Loucy (cell line): ENCODE results near the gene ELMO1.

Experiments used
- H2AFZ ChIP-seq: fragments of 200-600 bp; sonication (generic); 2 replicates; pipeline ENCODE4 v1.6.0; 2016; ENCODE audit warnings: antibody characterized with exemption, mild to moderate bottlenecking, low read length, moderate library complexity
- H3F3A ChIP-seq: fragments of 200-600 bp; 2 replicates; pipeline ENCODE4 v1.6.0; 2016; ENCODE audit warnings: antibody characterized with exemption, low read depth, mild to moderate bottlenecking
- H3K27me3 ChIP-seq: fragments of 200-600 bp; sonication (generic); 2 replicates; pipeline ENCODE4 v1.6.1; 2014; ENCODE audit warnings: low read length, mild to moderate bottlenecking; ENCODE audit not compliant: insufficient read depth, poor library complexity, severe bottlenecking
- H3K36me3 ChIP-seq: fragments of 200-600 bp; sonication (generic); 2 replicates; pipeline ENCODE4 v1.6.1; 2016; ENCODE audit warnings: low read length; ENCODE audit not compliant: insufficient read depth
- H3K4me1 ChIP-seq: fragments of 200-600 bp; sonication (generic); 2 replicates; pipeline ENCODE4 v1.5.1; 2014; ENCODE audit warnings: low read length, mild to moderate bottlenecking; ENCODE audit not compliant: insufficient read depth, poor library complexity, severe bottlenecking
- H3K4me2 ChIP-seq: fragments of 200-600 bp; sonication (generic); 2 replicates; pipeline ENCODE4 v1.6.0; 2014; ENCODE audit warnings: antibody characterized with exemption, low read length, low read depth, mild to moderate bottlenecking; ENCODE audit not compliant: poor library complexity, severe bottlenecking
- H3K4me3 ChIP-seq: fragments of 200-600 bp; sonication (generic); 2 replicates; pipeline ENCODE4 v1.5.1; 2014; ENCODE audit warnings: low read length, mild to moderate bottlenecking, mixed read lengths; ENCODE audit not compliant: poor library complexity, severe bottlenecking
- H3K79me2 ChIP-seq: fragments of 200-600 bp; sonication (generic); 2 replicates; pipeline ENCODE4 v1.6.1; 2014; ENCODE audit warnings: low read length; ENCODE audit not compliant: insufficient read depth
- H3K9ac ChIP-seq: fragments of 200-600 bp; sonication (generic); 2 replicates; pipeline ENCODE4 v1.6.0; 2014; ENCODE audit warnings: mild to moderate bottlenecking, low read depth, low read length, moderate library complexity; ENCODE audit not compliant: poor library complexity, severe bottlenecking
- H3K9me2 ChIP-seq: fragments of 200-600 bp; sonication (generic); replicated peaks from 2 replicates; pipeline ENCODE4 v1.6.1; 2016; ENCODE audit warnings: low read depth, low read length, mixed read lengths
- H3K9me3 ChIP-seq: fragments of 200-600 bp; sonication (generic); 2 replicates; pipeline ENCODE4 v1.6.1; 2014; ENCODE audit warnings: mild to moderate bottlenecking, antibody characterized with exemption, low read length, low read depth; ENCODE audit not compliant: insufficient read depth
- H4K20me1 ChIP-seq: fragments of 200-600 bp; sonication (generic); 2 replicates; pipeline ENCODE4 v1.6.0; 2014; ENCODE audit warnings: antibody characterized with exemption, low read length, mild to moderate bottlenecking; ENCODE audit not compliant: insufficient read depth, poor library complexity, severe bottlenecking
- EZH2phosphoT487 ChIP-seq: fragments of 200-600 bp; IDR thresholded peaks from 2 replicates; pipeline ENCODE4 v1.6.1; 2018; ENCODE audit warnings: antibody characterized with exemption, mild to moderate bottlenecking, moderate library complexity, borderline replicate concordance
- TF ChIP-seq, protein P1 (sequence below): fragments of 200-600 bp; sonication (generic); conservative IDR thresholded peaks from 2 replicates; pipeline ENCODE4 v1.5.1; 2014; ENCODE audit warnings: mild to moderate bottlenecking, antibody characterized with exemption, low read length

Gene ELMO1

DNA sequence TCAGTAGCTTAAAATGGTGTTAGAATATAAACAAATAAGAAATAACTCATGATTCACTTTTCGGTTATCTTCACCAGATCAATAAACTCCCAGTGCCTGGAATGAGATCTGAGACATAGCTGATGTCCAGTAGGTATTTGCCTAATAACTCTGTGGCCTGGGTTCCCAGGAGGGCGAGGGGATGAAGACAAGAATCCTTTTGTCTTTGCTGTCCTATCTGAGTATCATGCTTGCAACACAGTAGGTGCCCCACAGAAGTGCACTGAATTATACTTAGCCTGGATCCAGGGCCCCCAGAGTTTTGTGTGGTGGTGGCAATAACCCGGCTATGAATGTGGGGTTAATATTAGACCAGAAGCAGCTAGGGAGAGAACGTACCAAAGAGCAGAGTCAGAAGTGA, 374.3 kb downstream of the ELMO1 start:
- H3K79me2 ChIP-seq, result no peaks in the 10 kb centered on the region
- TF ChIP-seq, protein P1, sequence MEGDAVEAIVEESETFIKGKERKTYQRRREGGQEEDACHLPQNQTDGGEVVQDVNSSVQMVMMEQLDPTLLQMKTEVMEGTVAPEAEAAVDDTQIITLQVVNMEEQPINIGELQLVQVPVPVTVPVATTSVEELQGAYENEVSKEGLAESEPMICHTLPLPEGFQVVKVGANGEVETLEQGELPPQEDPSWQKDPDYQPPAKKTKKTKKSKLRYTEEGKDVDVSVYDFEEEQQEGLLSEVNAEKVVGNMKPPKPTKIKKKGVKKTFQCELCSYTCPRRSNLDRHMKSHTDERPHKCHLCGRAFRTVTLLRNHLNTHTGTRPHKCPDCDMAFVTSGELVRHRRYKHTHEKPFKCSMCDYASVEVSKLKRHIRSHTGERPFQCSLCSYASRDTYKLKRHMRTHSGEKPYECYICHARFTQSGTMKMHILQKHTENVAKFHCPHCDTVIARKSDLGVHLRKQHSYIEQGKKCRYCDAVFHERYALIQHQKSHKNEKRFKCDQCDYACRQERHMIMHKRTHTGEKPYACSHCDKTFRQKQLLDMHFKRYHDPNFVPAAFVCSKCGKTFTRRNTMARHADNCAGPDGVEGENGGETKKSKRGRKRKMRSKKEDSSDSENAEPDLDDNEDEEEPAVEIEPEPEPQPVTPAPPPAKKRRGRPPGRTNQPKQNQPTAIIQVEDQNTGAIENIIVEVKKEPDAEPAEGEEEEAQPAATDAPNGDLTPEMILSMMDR, result no peak
- TF ChIP-seq EZH2phosphoT487, result no peak
- H3K4me1 ChIP-seq, result no peaks in the 10 kb centered on the region
- no peak overlapping the region for H3K4me3 ChIP-seq
- H3F3A ChIP-seq, result no peaks in the 10 kb centered on the region
- no peaks in the 10 kb centered on the region for H3K27me3 ChIP-seq
- H3K36me3 ChIP-seq, result peaks cover 23% of the 10 kb centered on the region; the same call in 1 of the 2 replicates
- no peaks in the 10 kb centered on the region for H3K9me2 ChIP-seq
- no peak overlapping the region for H3K9ac ChIP-seq
- no peak overlapping the region for H2AFZ ChIP-seq
- H3K9me3 ChIP-seq, result no peaks in the 10 kb centered on the region
- no peaks in the 10 kb centered on the region for H4K20me1 ChIP-seq
- no peak overlapping the region for H3K4me2 ChIP-seq

DNA sequence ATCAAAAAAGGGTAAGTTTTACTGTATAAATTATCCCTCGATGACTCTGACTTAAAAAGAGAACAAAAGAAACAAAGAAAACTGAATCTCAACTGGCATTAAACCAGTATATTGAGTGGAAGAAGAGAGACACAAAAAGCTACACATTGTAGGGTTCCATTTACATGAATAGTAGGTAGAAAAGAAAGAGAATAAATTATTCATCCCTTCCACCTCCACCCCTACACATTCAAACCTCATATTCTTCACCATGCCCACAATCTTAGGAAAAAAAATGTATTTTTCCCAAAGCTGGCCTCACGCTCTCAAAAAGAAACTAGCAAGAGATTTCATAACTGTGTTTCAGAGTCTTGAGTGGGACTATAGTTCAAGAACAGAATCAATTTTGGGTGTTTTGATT, 377.5 kb downstream of the ELMO1 start:
- H4K20me1 ChIP-seq, result no peaks in the 10 kb centered on the region

DNA sequence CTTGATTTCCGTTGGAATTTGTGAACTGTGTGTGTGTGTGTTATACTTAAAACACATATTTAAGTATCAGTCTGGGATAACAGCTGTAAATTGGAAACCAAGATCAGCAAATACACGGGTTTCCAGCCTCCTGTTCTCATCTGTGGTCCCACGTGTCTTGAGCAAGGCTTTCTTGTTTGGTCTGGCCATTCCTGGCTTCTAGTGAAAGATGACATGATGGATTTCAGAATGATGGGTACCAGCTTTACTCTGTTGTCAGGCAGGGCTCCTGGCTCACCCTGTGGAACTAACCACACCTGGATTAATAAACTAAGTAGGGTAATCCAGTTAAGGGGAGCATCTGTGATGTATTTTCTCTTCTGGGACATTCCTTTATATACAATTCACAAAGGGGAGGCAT, 378.2 kb downstream of the ELMO1 start:
- Histone ChIP-seq H3K9me3 (no peaks in the 10 kb centered on the region), H3F3A (no peaks in the 10 kb centered on the region), H3K4me1 (no peaks in the 10 kb centered on the region), H3K36me3 (0 out of 2 replicates have a peak, but pooled peaks cover 4% of the 10 kb centered on the region), H3K79me2 (no peaks in the 10 kb centered on the region), H3K4me2 (no peak overlapping the region), H3K4me3 (no peak overlapping the region), H3K27me3 (no peaks in the 10 kb centered on the region), H3K9ac (no peak overlapping the region), H2AFZ (no peak overlapping the region), H3K9me2 (no peaks in the 10 kb centered on the region), H4K20me1 (no peaks in the 10 kb centered on the region)
- TF ChIP-seq, protein P1, result no peak
- no peak for TF ChIP-seq EZH2phosphoT487

More for the DNA sequence above, 377.5 kb downstream of the ELMO1 start:
- Histone ChIP-seq H3K4me3 (no peak overlapping the region), H3K79me2 (no peaks in the 10 kb centered on the region), H3K9me2 (no peaks in the 10 kb centered on the region), H3K36me3 (0 out of 2 replicates have a peak, but pooled peaks cover 9% of the 10 kb centered on the region), H2AFZ (no peak overlapping the region), H3K27me3 (no peaks in the 10 kb centered on the region), H3K9ac (no peak overlapping the region), H3F3A (no peaks in the 10 kb centered on the region), H3K9me3 (no peaks in the 10 kb centered on the region), H3K4me1 (no peaks in the 10 kb centered on the region), H3K4me2 (no peak overlapping the region)
- TF ChIP-seq, protein P1, result no peak
